NCI-H1048 (cell line): ENCODE results near the gene SERPINC1.
"Not testable (repeated sequence)": the region's sequence is repeated elsewhere in the genome, so short reads cannot be mapped to it uniquely, and the experiment has no call there.

Experiments
- DNase-seq: peaks from one replicate; lab custom pipeline; 2025; lab: John Stamatoyannopoulos, UW

Gene SERPINC1

DNA sequence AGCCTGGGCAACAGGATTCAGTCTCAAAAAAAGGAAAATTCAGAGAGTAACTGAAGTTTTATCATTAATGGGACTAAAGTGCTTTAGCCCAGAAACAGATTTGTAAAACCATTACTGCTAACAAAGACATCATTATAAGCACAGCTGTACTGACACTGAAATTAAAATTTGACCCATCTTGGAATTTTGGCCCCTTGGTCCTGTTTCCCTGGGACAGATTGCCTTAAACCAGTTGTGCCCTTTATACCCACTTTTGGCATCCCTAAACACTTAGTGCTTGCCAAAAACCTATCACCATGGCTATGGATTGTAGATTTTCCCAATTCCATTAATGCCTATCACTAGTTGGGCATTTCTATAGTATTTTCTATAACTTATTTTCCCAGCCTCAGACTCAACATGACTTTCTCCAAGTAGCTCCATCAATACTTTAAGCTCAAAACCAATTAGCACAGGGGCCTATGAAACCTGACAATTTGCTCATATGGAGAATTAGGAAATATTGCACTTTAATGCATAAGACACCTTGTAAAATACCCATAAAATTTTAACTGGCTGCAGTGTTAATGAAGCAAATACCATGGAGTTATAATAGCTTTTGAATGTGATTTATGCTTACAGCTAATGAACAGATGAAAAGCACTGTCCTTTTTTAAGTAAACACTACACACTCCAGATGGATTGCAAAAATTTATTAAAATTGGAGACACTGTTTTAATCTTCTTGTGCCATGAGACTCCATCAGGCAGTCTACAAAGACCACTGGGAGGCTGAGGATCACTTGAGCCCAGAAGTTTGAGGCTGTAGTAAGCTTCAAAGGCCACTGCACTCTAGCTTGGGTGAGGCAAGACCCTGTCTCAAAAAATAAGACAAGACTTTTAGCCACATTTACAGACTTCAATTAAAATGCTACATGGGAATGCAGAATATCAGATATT is 53.6 kb downstream of the SERPINC1 start:
- no peak for DNase-seq

DNA sequence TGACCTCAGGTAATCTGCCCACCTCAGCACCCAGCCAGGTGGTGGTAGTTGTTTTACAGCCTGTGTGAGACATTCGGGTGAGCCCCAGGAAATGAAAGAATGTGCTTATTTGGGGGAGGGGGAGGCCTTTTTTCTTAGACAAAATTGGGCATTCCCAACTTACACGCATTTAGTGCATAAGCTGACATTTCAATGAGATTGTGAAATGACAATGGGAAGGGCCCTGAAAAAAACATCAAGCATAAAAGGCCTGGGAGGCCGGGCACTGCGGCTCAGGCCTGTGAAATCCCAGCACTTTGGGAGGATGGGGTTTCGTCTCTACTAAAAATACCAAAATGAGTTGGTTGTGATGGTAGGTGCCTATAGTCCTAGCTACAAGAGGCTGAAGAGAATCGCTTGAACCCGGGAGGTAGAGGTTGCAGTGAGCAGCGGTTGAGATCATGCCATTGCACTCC is 54.3 kb downstream of the SERPINC1 start:
- no peak for DNase-seq

DNA sequence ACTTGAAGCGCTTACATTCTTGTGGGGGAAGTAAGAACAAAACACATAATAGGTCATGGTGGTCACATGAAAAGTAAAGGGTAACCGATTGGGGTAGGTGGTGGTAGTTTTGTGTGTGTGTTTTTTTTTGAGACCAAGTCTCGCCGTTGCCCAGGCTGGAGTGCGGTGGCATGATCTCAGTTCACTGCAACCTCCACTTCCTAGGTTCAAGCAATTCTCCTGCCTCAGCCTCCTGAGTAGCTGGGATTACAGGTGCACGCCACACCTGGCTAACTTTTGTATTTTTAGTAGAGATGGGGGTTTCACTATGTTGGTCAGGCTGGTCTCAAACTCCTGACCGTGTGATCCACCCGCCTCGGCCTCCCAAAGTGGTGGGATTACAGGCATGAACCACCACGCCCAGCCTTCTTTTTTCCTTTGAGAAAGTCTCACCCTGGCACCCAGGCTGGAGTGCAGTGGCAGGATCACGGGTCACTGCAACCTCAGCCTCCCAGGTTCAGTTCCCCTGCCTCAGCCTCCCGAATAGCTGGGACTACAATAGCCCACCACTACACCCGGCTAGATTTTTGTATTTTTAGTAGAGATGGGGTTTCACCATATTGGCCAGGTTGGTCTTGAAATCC is 54.9 kb downstream of the SERPINC1 start:
- not testable (repeated sequence) for DNase-seq

DNA sequence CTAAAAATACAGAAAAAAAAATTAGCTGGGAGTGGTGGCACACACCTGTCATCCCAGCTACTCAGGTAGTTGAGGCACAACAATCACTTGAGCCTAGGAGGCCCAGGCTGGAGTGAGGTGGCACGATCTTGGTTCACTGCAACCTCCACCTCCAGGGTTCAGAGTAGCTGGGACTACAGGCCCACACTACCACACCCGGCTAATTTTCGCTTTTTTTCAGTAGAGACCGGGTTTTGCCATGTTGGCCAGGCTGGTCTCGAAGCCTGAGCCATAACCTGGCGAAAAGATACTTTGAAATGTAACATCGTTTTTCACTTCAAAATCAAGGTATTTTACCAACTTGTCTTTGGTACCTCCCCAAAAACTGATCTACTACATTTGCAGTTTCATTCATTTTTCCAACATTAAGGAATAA is 55.4 kb downstream of the SERPINC1 start:
- no peak for DNase-seq

DNA sequence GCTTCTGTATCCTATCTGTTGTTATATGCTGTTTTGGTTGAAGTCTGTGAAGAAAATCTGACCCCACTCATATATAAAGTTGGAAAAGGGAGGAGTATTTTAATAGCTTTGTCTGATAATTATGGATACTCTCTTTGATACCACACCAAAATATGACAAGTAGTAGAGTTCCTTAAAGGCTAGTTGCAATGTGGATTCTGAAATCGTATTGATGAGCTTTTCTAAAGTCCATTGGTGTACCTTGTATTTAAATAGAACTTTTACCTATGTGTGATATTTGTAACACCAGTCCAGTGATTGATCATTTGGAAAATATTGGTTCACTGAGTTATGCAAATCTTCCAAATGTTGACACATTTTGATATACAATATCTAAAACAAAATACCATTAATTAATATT is 57.1 kb downstream of the SERPINC1 start:
- DNase-seq = no peak

DNA sequence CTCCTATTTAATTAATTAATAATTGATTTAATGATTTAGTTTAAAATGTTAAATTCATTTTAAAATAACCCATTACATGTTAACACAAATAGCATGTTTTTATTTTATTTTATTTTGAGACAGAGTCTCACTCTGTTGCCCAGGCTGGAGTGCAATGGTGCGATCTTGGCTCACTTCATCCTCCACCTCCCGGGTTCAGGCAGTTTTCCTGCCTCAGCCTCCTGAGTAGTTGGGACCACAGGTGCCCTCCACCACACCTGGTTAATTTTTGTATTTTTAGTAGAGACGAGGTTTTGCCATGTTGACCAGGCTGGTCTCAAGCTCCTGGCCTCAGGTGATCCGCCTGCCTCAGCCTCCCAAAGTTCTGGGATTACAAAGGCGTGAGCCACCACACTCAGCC is 57.6 kb downstream of the SERPINC1 start:
- DNase-seq = not testable (repeated sequence)

DNA sequence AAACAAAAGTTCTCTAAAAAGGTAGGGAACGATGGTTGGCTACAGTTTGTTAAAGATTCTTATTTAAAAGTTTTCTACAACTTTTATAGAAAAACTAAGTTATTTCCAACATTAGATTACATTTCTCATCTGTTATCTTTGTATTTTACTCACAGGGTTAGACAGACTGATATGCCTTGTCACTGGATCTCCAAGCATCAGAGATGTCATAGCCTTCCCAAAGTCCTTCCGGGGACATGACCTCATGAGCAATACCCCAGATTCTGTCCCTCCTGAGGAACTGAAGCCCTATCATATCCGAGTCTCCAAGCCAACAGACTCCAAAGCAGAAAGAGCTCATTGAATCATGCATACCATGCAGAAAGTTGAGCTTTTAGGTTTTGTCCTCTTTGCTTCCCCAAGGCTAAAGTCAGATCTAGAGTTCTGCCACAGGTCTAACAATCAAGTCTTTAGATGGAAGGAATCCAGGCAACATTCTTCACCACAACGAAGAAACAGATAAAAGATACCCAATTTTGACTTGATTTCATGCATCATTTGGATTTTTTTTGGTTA is 59.7 kb downstream of the SERPINC1 start:
- DNase-seq = no peak

DNA sequence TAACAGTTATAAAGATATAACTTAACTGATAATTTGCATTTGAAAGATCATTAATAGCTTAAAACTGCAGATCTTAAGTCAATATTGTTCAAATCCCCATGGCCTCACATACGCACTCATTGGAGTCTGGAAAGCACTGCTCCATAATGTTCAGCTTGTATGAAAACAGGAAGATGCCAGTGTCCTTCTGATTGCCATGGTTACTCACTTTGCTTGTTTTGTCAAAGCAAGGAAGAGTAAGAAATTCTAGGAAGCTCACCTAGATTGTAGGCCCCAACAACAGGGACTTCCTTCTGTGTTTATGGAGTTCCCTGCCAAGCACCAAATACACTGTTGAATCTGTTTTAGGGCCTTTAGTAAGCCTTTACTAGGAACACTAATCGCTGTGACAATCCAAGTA is 60.2 kb downstream of the SERPINC1 start:
- DNase-seq = no peak

DNA sequence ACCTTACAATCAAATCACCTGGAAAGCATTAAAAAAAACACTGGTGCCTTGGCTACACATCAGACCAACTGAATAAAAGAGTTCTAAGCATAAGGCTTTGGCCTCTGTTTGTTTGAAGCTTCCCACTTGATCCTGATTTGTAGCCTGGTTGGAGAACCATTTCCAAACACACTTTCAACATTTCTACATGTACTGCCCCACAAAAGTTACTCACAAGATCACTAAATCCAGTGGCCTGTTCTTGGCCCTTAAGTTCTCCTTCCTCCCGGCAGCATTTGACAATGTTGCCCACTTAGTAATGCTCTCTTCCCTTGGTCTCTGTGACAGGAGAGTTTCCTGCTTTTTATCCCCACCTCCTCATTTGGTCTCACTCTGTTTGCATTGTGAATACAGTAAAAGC is 61.1 kb downstream of the SERPINC1 start:
- DNase-seq = no peak
